ENCODE measurements around the gene CHAC2.

DNA sequence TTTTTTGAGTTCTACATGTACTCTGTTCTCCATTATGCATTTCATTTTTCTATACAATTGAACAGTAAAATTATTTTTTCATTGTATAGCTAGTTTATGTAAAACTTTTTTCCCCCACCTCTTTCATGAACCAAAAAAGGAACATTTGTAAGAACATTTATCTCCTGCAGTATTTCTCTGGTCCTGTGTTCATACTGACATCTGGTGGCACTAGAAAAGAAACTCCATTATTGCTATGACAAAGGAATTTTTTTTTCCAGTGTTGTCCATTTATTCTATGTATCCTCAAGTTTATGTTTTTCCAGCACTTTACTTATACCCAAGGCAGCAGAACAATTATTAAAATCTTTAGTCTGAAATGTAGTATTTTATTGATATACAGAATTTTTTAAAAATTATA, 27.4 kb upstream of the CHAC2 start:
- TF ChIP-seq CTCF (IDR thresholded peaks at IDR 0.05; ENCODE audit: poor library complexity) (peak; percentile 61), EZH2 (IDR thresholded peaks at IDR 0.05; ENCODE audit: borderline replicate concordance) (no peak)

All from hepatocyte (in vitro differentiated cells).